Measurements from ENCODE around the gene KIAA1217.

GRCh38 chr10:24213881-24214280 lies 4.9 kb downstream of the KIAA1217 start:
- TF ChIP-seq, protein P1, sequence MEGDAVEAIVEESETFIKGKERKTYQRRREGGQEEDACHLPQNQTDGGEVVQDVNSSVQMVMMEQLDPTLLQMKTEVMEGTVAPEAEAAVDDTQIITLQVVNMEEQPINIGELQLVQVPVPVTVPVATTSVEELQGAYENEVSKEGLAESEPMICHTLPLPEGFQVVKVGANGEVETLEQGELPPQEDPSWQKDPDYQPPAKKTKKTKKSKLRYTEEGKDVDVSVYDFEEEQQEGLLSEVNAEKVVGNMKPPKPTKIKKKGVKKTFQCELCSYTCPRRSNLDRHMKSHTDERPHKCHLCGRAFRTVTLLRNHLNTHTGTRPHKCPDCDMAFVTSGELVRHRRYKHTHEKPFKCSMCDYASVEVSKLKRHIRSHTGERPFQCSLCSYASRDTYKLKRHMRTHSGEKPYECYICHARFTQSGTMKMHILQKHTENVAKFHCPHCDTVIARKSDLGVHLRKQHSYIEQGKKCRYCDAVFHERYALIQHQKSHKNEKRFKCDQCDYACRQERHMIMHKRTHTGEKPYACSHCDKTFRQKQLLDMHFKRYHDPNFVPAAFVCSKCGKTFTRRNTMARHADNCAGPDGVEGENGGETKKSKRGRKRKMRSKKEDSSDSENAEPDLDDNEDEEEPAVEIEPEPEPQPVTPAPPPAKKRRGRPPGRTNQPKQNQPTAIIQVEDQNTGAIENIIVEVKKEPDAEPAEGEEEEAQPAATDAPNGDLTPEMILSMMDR (IDR thresholded peaks at IDR 0.05) = no peak
- TF ChIP-seq POLR2A (IDR thresholded peaks at IDR 0.05) = no peak
